Measurements from ENCODE around the gene VPS51. TPM values are rescaled to one million over a fixed set of nuclear protein-coding genes. Genes with fewer than 3 reads are reported as not detected.

Gene VPS51
- total RNA-seq, 1 experiment from 2014 or later, result 89.5 TPM

DNA sequence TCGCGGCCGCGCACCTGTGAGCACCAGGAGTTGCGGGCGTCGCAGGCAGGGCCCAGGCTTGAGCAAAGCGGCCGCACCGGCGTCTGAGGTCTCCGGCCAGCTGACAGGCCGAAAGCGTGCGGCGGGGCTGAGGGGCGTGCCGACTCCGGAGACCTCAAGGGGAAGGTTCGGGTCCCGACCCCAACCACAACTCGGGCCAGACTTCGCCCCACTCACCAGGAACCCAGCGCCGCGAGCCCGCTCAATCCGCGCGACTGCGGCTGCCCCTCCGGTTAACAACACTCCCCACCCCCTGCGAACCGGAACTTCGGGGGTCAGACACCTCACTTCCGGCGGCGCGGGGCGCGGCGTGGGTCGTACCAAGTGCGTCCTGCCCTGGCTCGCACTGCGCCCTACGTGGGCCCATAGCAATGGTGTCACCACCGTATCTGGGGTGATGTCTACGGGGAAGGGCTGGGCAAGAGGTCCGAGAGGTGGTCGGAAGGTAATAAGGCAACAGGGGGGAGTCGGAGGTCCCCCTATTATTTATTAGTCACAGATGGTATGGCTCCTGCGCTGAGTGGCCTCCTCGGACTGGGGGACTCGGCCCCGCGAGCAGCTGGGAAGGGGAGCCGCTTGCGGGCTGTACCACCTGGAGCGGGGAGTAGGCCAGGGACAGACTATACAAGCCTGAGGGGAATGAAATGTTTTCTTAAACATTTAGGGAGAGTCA lies 38.4 kb downstream of the VPS51 start, which contains the start of gene SYVN1 (continued):
- TF ChIP-seq FOSL1 (IDR thresholded peaks at IDR 0.05; ENCODE audit: low read depth) (no peak), ZNF274 (IDR thresholded peaks at IDR 0.05; ENCODE audit: low read depth, low read length) (no peak), POLR2AphosphoS5 (IDR thresholded peaks at IDR 0.05; ENCODE audit: low read depth, low read length) (peak; percentile 73), EGR1 (IDR thresholded peaks at IDR 0.05; ENCODE audit: low read depth) (no peak), RAD21 (IDR thresholded peaks at IDR 0.05; ENCODE audit: low read depth) (no peak)

DNA sequence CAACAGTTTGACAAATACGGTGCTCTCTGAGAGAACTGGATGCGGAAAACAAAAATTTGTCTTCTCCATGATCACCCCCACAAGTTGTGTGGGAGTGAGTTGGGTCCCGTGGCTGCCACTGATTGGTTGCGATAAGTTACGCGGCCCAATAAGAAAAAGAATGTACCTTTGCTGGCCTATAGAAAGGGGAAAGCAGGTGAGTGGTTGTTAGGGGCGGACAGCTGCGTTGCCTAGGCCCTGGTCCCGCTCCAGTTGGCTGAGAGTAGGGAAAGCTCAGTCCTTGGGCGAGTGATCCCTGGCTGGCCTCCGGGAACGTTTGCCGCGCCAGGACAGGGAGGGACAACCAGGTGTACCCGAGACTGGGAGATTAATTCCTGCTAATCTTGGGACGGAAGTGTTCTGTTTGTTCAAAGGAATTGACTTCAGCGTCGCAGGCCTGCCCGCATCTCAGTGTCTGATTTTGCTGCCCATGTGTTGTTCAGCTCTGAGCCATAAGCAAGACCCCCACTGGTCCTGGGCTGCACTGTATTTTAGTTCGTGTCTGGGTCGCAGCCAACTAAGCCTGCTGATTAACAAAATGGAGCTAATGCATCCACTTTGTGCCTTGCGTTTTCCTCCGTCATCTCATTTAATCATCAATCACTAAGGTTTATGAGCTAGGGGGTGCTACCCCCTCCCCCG lies 39.1 kb downstream of the VPS51 start:
- DNase-seq (ENCODE audit: low read depth, low spot score), result peak; percentile 95
- peak overlapping the region; percentile 81 to 98 for H3K4me3 ChIP-seq (replicated peaks in 1 of 2; ENCODE audit: low read depth in 1 of 2, low read length in 2 of 2)
- H4K20me1 ChIP-seq (ENCODE audit: insufficient read depth), result no peaks in the 10 kb centered on the region
- no peak overlapping the region for H2AFZ ChIP-seq (ENCODE audit: low read depth, low read length, poor library complexity, severe bottlenecking)
- TSS peak; percentile 84 for BruUV-seq (replicated peaks)
- RAD21 ChIA-PET (ENCODE audit: low non-redundant PET in 1 of 2, low total read pairs in 2 of 2, uncharacterized antibody in 2 of 2, unreplicated experiment in 2 of 2), result interaction anchor here (0.6 to 1.1 kb wide), 3 partner anchors 13 to 46 kb away, joined by 3 to 4 read pairs (median 3); partner anchors contain the start of genes CAPN1 (in 1 of the 2), FAU (in 1 of the 2) and MRPL49 (in 1 of the 2)
- no peaks in the 10 kb centered on the region for H3K27me3 ChIP-seq (ENCODE audit: insufficient read depth, low read length)
- H3K9me3 ChIP-seq (ENCODE audit: control insufficient read depth in 1 of 2, insufficient read depth in 1 of 2, low read depth in 1 of 2, low read length in 2 of 2), result no peaks in the 10 kb centered on the region
- CTCF ChIA-PET, result interaction anchor here (1.2 to 2.6 kb wide), 6 partner anchors 9 to 46 kb away, joined by 3 to 9 read pairs (median 5); partner anchors contain the start of genes TM7SF2 and ZNHIT2
- H3K4me2 ChIP-seq (ENCODE audit: low read length), result peak overlapping the region; percentile 95
- peaks cover 9 to 28% of the 10 kb centered on the region in 2 experiments; a peak in 3 of 4 replicates for H3K4me1 ChIP-seq (ENCODE audit: control insufficient read depth in 1 of 2, insufficient read depth in 2 of 2, low read length in 2 of 2)
- intact Hi-C loops (cut with micrococcal nuclease), result loop anchor here (2.0 kb wide), 1 partner anchor 46 kb away; the partner anchor contains the start of gene CAPN1
- POLR2A ChIA-PET, result interaction anchor here (0.6 to 4.1 kb wide), 19 partner anchors 9 to 331 kb away, joined by 3 to 52 read pairs (median 4); partner anchors contain the start of genes CAPN1, FAU, MRPL49 and NEAT1
- peak; percentile 88 for ATAC-seq
- H3K9ac ChIP-seq (ENCODE audit: low read length), result peak overlapping the region; percentile 89
- peaks cover 13 to 22% of the 10 kb centered on the region in 2 experiments; a peak in 2 of 4 replicates for H3K36me3 ChIP-seq (ENCODE audit: control insufficient read depth in 1 of 2, insufficient read depth in 2 of 2, low read length in 2 of 2)
- H3K79me2 ChIP-seq (ENCODE audit: insufficient read depth, low read length), result peaks cover 27% of the 10 kb centered on the region
- H3K9me2 ChIP-seq (ENCODE audit: insufficient read depth), result no peaks in the 10 kb centered on the region
- peak overlapping the region; percentile 89 for H3K27ac ChIP-seq (ENCODE audit: low read depth, low read length)
- TF ChIP-seq REST (IDR thresholded peaks at IDR 0.05; ENCODE audit: low read depth), result no peak
- no peak for TF ChIP-seq EZH2phosphoT487 (IDR thresholded peaks at IDR 0.05; ENCODE audit: borderline replicate concordance)
- no peak for TF ChIP-seq SIN3A (IDR thresholded peaks at IDR 0.05; ENCODE audit: low read depth)
- no peak for TF ChIP-seq ZFX (IDR thresholded peaks at IDR 0.05)
- no peak for TF ChIP-seq ZNF274 (IDR thresholded peaks at IDR 0.05; ENCODE audit: low read depth, low read length)
- TF ChIP-seq SRF (IDR thresholded peaks at IDR 0.05; ENCODE audit: low read depth), result no peak
- no peak for TF ChIP-seq ZBTB33 (IDR thresholded peaks at IDR 0.05; ENCODE audit: extremely low read depth, insufficient replicate concordance, low read length)
- no peak for TF ChIP-seq ATF3 (IDR thresholded peaks at IDR 0.05)
- peak; percentile 97 for TF ChIP-seq POLR2AphosphoS5 (IDR thresholded peaks at IDR 0.05; ENCODE audit: low read depth, low read length)
- TF ChIP-seq POLR2A (IDR thresholded peaks at IDR 0.05; ENCODE audit: borderline replicate concordance, extremely low read depth, insufficient read depth, insufficient read length), result peak; percentile 83
- no peak for TF ChIP-seq MAX (IDR thresholded peaks at IDR 0.05)
- TF ChIP-seq EZH2 (IDR thresholded peaks at IDR 0.05), result no peak
- TF ChIP-seq EGR1 (IDR thresholded peaks at IDR 0.05; ENCODE audit: low read depth), result no peak
- TF ChIP-seq FOSL1 (IDR thresholded peaks at IDR 0.05; ENCODE audit: low read depth), result no peak
- no peak for TF ChIP-seq CBX3 (IDR thresholded peaks at IDR 0.05; ENCODE audit: low read depth)
- TF ChIP-seq ELF1 (IDR thresholded peaks at IDR 0.05; ENCODE audit: borderline replicate concordance, low read depth), result no peak
- no peak for TF ChIP-seq SP1 (IDR thresholded peaks at IDR 0.05; ENCODE audit: low read depth)

Measured in HCT116 (cell line).